Measurements from ENCODE around the gene PMM1.

PMM1 gene

GRCh38 chr22:41528132-41528766 lies 61.4 kb downstream of the PMM1 start:
- Histone ChIP-seq H3K4me3 (ENCODE audit: low read depth, low read length) (no peak overlapping the region), H3K4me2 (ENCODE audit: low read length) (no peak overlapping the region), H3K36me3 (ENCODE audit: control insufficient read depth, insufficient read depth, low read length) (no peaks in the 10 kb centered on the region), H3K27me3 (ENCODE audit: control insufficient read depth, insufficient read depth, low read length) (no peaks in the 10 kb centered on the region), H3K9me3 (ENCODE audit: control insufficient read depth, low read length) (no peaks in the 10 kb centered on the region), H3K79me2 (no peaks in the 10 kb centered on the region), H3K4me1 (peaks cover 11% of the 10 kb centered on the region), H3K9ac (no peak overlapping the region), H2AFZ (no peak overlapping the region), H3K27ac (no peak overlapping the region)
- no peak for TF ChIP-seq CTCF (IDR thresholded peaks at IDR 0.05)

Data from parathyroid adenoma (tissue), 2 donors.